Sigmoid colon (tissue), 4 donors: Measurements from ENCODE around the gene SFXN5.

Experiments used
- CTCF ChIP-seq, 4 experiments: fragments of 450-650 bp in 3 of 4; fragments of 200-600 bp in 1 of 4; IDR thresholded peaks; one replicate each; pipeline ENCODE4 v1.5.1; 2016 to 2019; ENCODE audit warnings: antibody characterized with exemption in 4 of 4, mild to moderate bottlenecking in 3 of 4, moderate library complexity in 2 of 4
- EP300 ChIP-seq, 4 donors: sonication (generic); formaldehyde crosslinking; IDR thresholded peaks; one replicate each; pipeline ENCODE4 v1.6.1; 2017; ENCODE audit warnings: antibody characterized with exemption in 4 of 4
- POLR2AphosphoS5 ChIP-seq, 4 donors: sonication (generic); formaldehyde crosslinking; IDR thresholded peaks; one replicate each; pipeline ENCODE4 v1.6.1; 2017; ENCODE audit warnings: antibody characterized with exemption in 4 of 4

GRCh38 chr2:73082523-73083410, 11.3 kb upstream of the SFXN5 start:
- TF ChIP-seq POLR2AphosphoS5 (IDR thresholded peaks at IDR 0.05) (no peak), CTCF (IDR thresholded peaks at IDR 0.05) (no peak), EP300 (IDR thresholded peaks at IDR 0.05) (no peak)
